GM12872 (cell line): ENCODE measurements around the gene PINLYP.

ENCODE experiments used
- CTCF ChIP-seq: IDR thresholded peaks from 3 replicates; pipeline ENCODE4 v1.5.1; 2011; ENCODE audit warnings: low read depth, mild to moderate bottlenecking, low read length, moderate library complexity; ENCODE audit not compliant: insufficient read depth

PINLYP gene

GRCh38 chr19:43562698-43563241 lies 12.8 kb upstream of the PINLYP start:
- no peak for TF ChIP-seq CTCF

GRCh38 chr19:43563816-43564457 lies 11.7 kb upstream of the PINLYP start:
- no peak for TF ChIP-seq CTCF

GRCh38 chr19:43564800-43565199 lies 10.8 kb upstream of the PINLYP start:
- no peak for TF ChIP-seq CTCF

- TF ChIP-seq CTCF, result no peak
Measured at GRCh38 chr19:43569657-43570056, 5.9 kb upstream of the PINLYP start.

- 0 out of 3 replicates have a peak, but pooled peaks have one; percentile 6 for TF ChIP-seq CTCF
Measured at GRCh38 chr19:43570174-43570791, 5.3 kb upstream of the PINLYP start.

GRCh38 chr19:43572171-43572588 lies 3.4 kb upstream of the PINLYP start:
- TF ChIP-seq CTCF, result no peak

- no peak for TF ChIP-seq CTCF
Measured at GRCh38 chr19:43574424-43575155, 1.0 kb upstream of the PINLYP start.
